ENCODE measurements around the gene NAPA.

The NAPA gene

GRCh38 chr19:47492137-47492533 is 22.7 kb downstream of the NAPA start:
- Histone ChIP-seq H4K20me1 (ENCODE audit: insufficient read depth, low read length, poor library complexity, severe bottlenecking) (no peaks in the 10 kb centered on the region), H3K9ac (ENCODE audit: low read depth, low read length, poor library complexity, severe bottlenecking) (no peak overlapping the region), H3K4me3 (ENCODE audit: low read length, poor library complexity, severe bottlenecking) (no peak overlapping the region), H3K4me2 (ENCODE audit: low read depth, low read length, poor library complexity, severe bottlenecking) (no peak overlapping the region), H3K36me3 (ENCODE audit: insufficient read depth, low read length) (peaks cover 33% of the 10 kb centered on the region; the same call in 1 of the 2 replicates), H3K79me2 (ENCODE audit: insufficient read depth, low read length) (no peaks in the 10 kb centered on the region), H2AFZ (ENCODE audit: low read length) (no peak overlapping the region), H3K27me3 (ENCODE audit: insufficient read depth, low read length, poor library complexity, severe bottlenecking) (no peaks in the 10 kb centered on the region), H3K9me2 (replicated peaks; ENCODE audit: low read depth, low read length) (no peaks in the 10 kb centered on the region), H3K4me1 (ENCODE audit: insufficient read depth, low read length, poor library complexity, severe bottlenecking) (peaks cover 4% of the 10 kb centered on the region), H3K9me3 (ENCODE audit: insufficient read depth, low read depth, low read length) (no peaks in the 10 kb centered on the region), H3F3A (ENCODE audit: low read depth) (no peaks in the 10 kb centered on the region)
- TF ChIP-seq CTCF (conservative IDR thresholded peaks at IDR 0.05; ENCODE audit: low read length): no peak

GRCh38 chr19:47491358-47492136 is 23.3 kb downstream of the NAPA start:
- TF ChIP-seq CTCF (conservative IDR thresholded peaks at IDR 0.05; ENCODE audit: low read length) (no peak), EZH2phosphoT487 (IDR thresholded peaks at IDR 0.05; ENCODE audit: borderline replicate concordance) (no peak)
- Histone ChIP-seq H3K9me2 (replicated peaks; ENCODE audit: low read depth, low read length) (no peaks in the 10 kb centered on the region), H3K36me3 (ENCODE audit: insufficient read depth, low read length) (peaks cover 27% of the 10 kb centered on the region; the same call in 1 of the 2 replicates), H3K4me2 (ENCODE audit: low read depth, low read length, poor library complexity, severe bottlenecking) (no peak overlapping the region), H3K9me3 (ENCODE audit: insufficient read depth, low read depth, low read length) (no peaks in the 10 kb centered on the region), H2AFZ (ENCODE audit: low read length) (no peak overlapping the region), H3K79me2 (ENCODE audit: insufficient read depth, low read length) (no peaks in the 10 kb centered on the region), H4K20me1 (ENCODE audit: insufficient read depth, low read length, poor library complexity, severe bottlenecking) (no peaks in the 10 kb centered on the region), H3K4me3 (ENCODE audit: low read length, poor library complexity, severe bottlenecking) (no peak overlapping the region), H3K27me3 (ENCODE audit: insufficient read depth, low read length, poor library complexity, severe bottlenecking) (no peaks in the 10 kb centered on the region), H3K4me1 (ENCODE audit: insufficient read depth, low read length, poor library complexity, severe bottlenecking) (peaks cover 8% of the 10 kb centered on the region), H3F3A (ENCODE audit: low read depth) (no peaks in the 10 kb centered on the region), H3K9ac (ENCODE audit: low read depth, low read length, poor library complexity, severe bottlenecking) (no peak overlapping the region)

- Histone ChIP-seq H3K79me2 (ENCODE audit: insufficient read depth, low read length) (no peaks in the 10 kb centered on the region), H3K4me1 (ENCODE audit: insufficient read depth, low read length, poor library complexity, severe bottlenecking) (peaks cover 12% of the 10 kb centered on the region), H2AFZ (ENCODE audit: low read length) (no peak overlapping the region), H3K9me3 (ENCODE audit: insufficient read depth, low read depth, low read length) (no peaks in the 10 kb centered on the region), H4K20me1 (ENCODE audit: insufficient read depth, low read length, poor library complexity, severe bottlenecking) (no peaks in the 10 kb centered on the region), H3K9me2 (replicated peaks; ENCODE audit: low read depth, low read length) (no peaks in the 10 kb centered on the region), H3K4me3 (ENCODE audit: low read length, poor library complexity, severe bottlenecking) (no peak overlapping the region), H3K36me3 (ENCODE audit: insufficient read depth, low read length) (peaks cover 25% of the 10 kb centered on the region; the same call in 1 of the 2 replicates), H3K4me2 (ENCODE audit: low read depth, low read length, poor library complexity, severe bottlenecking) (no peak overlapping the region), H3K27me3 (ENCODE audit: insufficient read depth, low read length, poor library complexity, severe bottlenecking) (no peaks in the 10 kb centered on the region), H3F3A (ENCODE audit: low read depth) (no peaks in the 10 kb centered on the region), H3K9ac (ENCODE audit: low read depth, low read length, poor library complexity, severe bottlenecking) (no peak overlapping the region)
- no peak for TF ChIP-seq EZH2phosphoT487 (IDR thresholded peaks at IDR 0.05; ENCODE audit: borderline replicate concordance)
- TF ChIP-seq CTCF (conservative IDR thresholded peaks at IDR 0.05; ENCODE audit: low read length): no peak
Measured at GRCh38 chr19:47490847-47491246, 24.0 kb downstream of the NAPA start.

All from Loucy (cell line).